Measurements from ENCODE around the gene LOXHD1. TPM values are rescaled to one million over a fixed set of nuclear protein-coding genes. Genes with fewer than 3 reads are reported as not detected.

The LOXHD1 gene
- total RNA-seq, 4 donors from 2014 or later = 0.33 to 3.2 (median 0.65) TPM

- TF ChIP-seq, protein P1, sequence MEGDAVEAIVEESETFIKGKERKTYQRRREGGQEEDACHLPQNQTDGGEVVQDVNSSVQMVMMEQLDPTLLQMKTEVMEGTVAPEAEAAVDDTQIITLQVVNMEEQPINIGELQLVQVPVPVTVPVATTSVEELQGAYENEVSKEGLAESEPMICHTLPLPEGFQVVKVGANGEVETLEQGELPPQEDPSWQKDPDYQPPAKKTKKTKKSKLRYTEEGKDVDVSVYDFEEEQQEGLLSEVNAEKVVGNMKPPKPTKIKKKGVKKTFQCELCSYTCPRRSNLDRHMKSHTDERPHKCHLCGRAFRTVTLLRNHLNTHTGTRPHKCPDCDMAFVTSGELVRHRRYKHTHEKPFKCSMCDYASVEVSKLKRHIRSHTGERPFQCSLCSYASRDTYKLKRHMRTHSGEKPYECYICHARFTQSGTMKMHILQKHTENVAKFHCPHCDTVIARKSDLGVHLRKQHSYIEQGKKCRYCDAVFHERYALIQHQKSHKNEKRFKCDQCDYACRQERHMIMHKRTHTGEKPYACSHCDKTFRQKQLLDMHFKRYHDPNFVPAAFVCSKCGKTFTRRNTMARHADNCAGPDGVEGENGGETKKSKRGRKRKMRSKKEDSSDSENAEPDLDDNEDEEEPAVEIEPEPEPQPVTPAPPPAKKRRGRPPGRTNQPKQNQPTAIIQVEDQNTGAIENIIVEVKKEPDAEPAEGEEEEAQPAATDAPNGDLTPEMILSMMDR (IDR thresholded peaks at IDR 0.05; ENCODE audit: low read depth) = no peak
Observed at GRCh38 chr18:46679846-46680598, 23.0 kb upstream of the LOXHD1 start.

- TF ChIP-seq, protein P1 (IDR thresholded peaks at IDR 0.05; ENCODE audit: low read depth) = no peak
Observed at GRCh38 chr18:46678785-46679399, 21.9 kb upstream of the LOXHD1 start.

- TF ChIP-seq, protein P1 (IDR thresholded peaks at IDR 0.05; ENCODE audit: low read depth) = no peak
Observed at GRCh38 chr18:46678041-46678440, 21.0 kb upstream of the LOXHD1 start.

DNA sequence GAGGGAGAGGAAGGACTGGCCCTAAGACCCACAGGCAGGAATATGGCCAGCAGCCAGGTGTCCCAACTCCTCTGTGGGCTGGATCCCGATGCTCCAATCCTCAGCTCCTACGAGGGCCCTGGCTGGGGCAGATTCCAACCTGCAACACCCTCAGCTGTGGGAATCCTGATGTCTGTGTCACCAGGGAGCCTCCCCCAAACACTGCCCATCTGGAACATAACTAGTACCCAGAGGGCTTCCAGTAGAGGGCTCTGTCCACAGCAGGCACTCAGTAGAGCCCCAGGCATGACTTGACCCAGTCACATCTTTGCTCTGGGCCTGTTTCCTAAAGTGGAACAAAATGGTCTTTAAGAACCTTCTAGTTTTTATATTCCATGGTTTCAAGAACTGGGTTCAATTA lies 20.6 kb upstream of the LOXHD1 start:
- TF ChIP-seq, protein P1 (IDR thresholded peaks at IDR 0.05; ENCODE audit: low read depth) = no peak

- TF ChIP-seq, protein P1 (IDR thresholded peaks at IDR 0.05; ENCODE audit: low read depth) = no peak
Observed at GRCh38 chr18:46676182-46676835, 19.3 kb upstream of the LOXHD1 start.

DNA sequence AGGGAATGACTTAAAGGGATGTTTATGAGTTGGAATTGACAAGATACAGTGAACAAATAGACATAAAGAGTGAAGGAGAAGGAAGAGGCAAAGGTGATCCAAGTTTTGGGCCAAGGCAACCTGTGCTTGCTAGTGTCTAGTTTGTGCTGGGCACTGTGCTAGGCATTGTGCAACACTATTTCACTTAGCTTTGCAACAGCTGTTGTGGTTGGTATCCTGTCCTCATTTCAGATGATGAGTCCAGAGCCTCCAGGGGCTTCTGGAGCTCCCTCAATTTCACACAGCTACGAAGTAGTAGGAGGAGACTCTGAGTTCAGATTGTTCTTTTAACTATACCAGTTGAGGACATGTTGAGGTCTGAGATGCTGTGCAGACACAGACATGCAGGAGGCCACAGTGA lies 18.1 kb upstream of the LOXHD1 start:
- TF ChIP-seq, protein P1 (IDR thresholded peaks at IDR 0.05; ENCODE audit: low read depth) = no peak
